A549 treated with Mapracorat at 1 μM for 4 hours (cell line): ENCODE measurements around the gene FOXL2NB. TPM values are rescaled to one million over a fixed set of nuclear protein-coding genes. Genes with fewer than 3 reads are reported as not detected.

Experiments
- total RNA-seq: library from RNA; stranded (reverse); fragments of 200-300 nt; extraction: Qiagen RNA extraction; gene quantifications from 5 replicates; pipeline ENCODE4 v1.2.3, GENCODE V29; 2022

The FOXL2NB gene
- 0.63 to 1.4 TPM (median 0.91 TPM) in 5 replicates for total RNA-seq

DNA sequence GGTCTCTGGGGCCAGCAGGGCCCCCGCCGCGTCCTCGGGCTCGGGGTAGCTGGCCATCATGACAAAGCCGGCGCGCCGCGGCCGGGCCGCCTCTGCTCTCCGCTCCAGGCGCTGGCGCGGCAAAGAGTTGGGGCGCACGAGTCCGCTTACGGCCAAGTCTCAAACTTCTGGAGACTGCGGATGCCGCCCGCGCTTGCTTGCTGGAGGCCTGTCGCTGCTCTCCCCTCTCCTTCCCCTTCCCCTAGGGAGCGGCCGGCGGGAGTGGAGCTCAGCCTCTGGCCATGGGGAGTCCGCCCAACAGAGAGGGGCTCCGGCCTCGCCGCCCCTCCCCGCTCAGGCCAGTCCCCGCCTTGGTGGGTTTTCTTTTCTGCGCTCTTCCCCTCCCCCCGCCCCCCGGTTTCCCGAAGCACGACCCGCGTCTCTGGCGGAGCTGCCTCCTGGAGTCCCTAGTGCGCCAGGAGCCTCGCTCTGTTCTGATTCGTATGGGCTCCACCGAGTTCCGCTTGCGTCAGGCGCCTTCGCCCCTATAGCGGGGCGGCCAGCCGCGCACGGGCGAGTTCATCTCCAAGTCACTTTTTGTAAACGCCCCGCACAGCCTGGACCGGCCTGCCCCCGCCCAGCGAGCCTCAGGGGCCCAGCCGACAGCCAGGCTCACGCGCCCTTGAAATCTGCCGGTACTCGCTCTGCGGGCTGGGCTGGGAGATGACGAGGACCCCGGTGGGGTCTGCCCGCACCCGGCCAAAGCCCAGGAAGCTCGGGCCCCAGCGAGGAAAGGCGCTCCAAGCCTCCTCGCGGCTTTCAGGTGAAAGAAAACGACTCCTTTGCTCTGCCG is at the start of gene FOXL2NB, which contains the start of gene FOXL2:
FOXL2NB (plus strand) TSS at position 555 of the 832 bp plus-strand sequence; CDS start at position 703, 148 bp downstream.
FOXL2 (minus strand) TSS at position 475 of the 832 bp plus-strand sequence; CDS start at position 60, 415 bp downstream.

Other genes with a start within 250 kb of the FOXL2NB start
- 13.9 to 18.1 TPM (median 17.3 TPM) in 5 replicates for gene PIK3CB, start 112.3 kb upstream of the FOXL2NB start, total RNA-seq
- 2.6 to 5.1 TPM (median 4.2 TPM) in 5 replicates for gene FOXL2, start 80 bp upstream of the FOXL2NB start, total RNA-seq
- not detected in 5 replicates for gene PRR23A, start 59.1 kb downstream of the FOXL2NB start, total RNA-seq
- not detected in 5 replicates for gene PRR23B, start 73.7 kb downstream of the FOXL2NB start, total RNA-seq
- gene PRR23C, start 97.7 kb downstream of the FOXL2NB start, total RNA-seq: not detected in 5 replicates